ENCODE results near the gene SLC16A3. TPM values are rescaled to one million over a fixed set of nuclear protein-coding genes. Genes with fewer than 3 reads are reported as not detected.

Gene SLC16A3
- total and polyA plus RNA-seq, 2 experiments from 2014 or later, result 3.5 to 10.6 TPM

- DNase-seq (ENCODE audit: low spot score) (no peak), ATAC-seq (no peak)
- H3K4me3 ChIP-seq, result no peak overlapping the region
- 0 out of 2 replicates have a peak, but pooled peaks cover 3% of the 10 kb centered on the region for H3F3A ChIP-seq (replicated peaks; ENCODE audit: low read depth)
- Mint-ChIP-seq H3K36me3 (ENCODE audit: low read depth) (no peaks in the 10 kb centered on the region; the same call in 2 of the 3 replicates), H3K27ac (no peak overlapping the region), H3K9me3 (no peaks in the 10 kb centered on the region; the same call in 2 of the 3 replicates), H3K4me1 (peaks cover 5% of the 10 kb centered on the region; the same call in 1 of the 3 replicates), H3K4me3 (no peak overlapping the region), H3K27me3 (ENCODE audit: insufficient read depth, low read depth, poor library complexity) (peaks cover 7% of the 10 kb centered on the region)
- no peaks in the 10 kb centered on the region for H3K4me1 ChIP-seq (ENCODE audit: insufficient read depth)
- TF ChIP-seq ZNF331 (CRISPR knock-in tag; IDR thresholded peaks at IDR 0.05; ENCODE audit: low read depth) (no peak), NANOG (IDR thresholded peaks at IDR 0.05; ENCODE audit: borderline replicate concordance) (no peak), EZH2phosphoT487 (IDR thresholded peaks at IDR 0.05; ENCODE audit: unreplicated experiment) (no peak), CTCF (conservative IDR thresholded peaks at IDR 0.05; ENCODE audit: low read depth in 2 of 2) (no peak)
- H3K27me3 ChIP-seq (ENCODE audit: insufficient read depth), result no peaks in the 10 kb centered on the region
- H3K9me2 ChIP-seq (ENCODE audit: insufficient read depth), result no peaks in the 10 kb centered on the region
- no peaks in the 10 kb centered on the region for H3K79me2 ChIP-seq (replicated peaks; ENCODE audit: insufficient read depth)
- no peaks in the 10 kb centered on the region for H3K36me3 ChIP-seq (ENCODE audit: insufficient read depth)
- no peaks in the 10 kb centered on the region for H4K20me1 ChIP-seq (replicated peaks; ENCODE audit: insufficient read depth)
- H2AFZ ChIP-seq, result 0 out of 2 replicates have a peak overlapping the region, but pooled peaks have one; percentile 69
- no peak overlapping the region for H3K4me2 ChIP-seq
- H3K27ac ChIP-seq (ENCODE audit: low read depth), result no peak overlapping the region
Observed at GRCh38 chr17:82285141-82285540, 56.3 kb downstream of the SLC16A3 start.

GRCh38 chr17:82287013-82287867 lies 58.4 kb downstream of the SLC16A3 start:
- peaks cover 5% of the 10 kb centered on the region; the same call in 1 of the 3 replicates for H3K4me1 Mint-ChIP-seq
- H3K27me3 Mint-ChIP-seq (ENCODE audit: insufficient read depth, low read depth, poor library complexity), result peaks cover 4% of the 10 kb centered on the region
- H3K36me3 ChIP-seq (ENCODE audit: insufficient read depth), result no peaks in the 10 kb centered on the region
- DNase-seq (ENCODE audit: low spot score), result no peak
- no peak overlapping the region for H3K4me3 Mint-ChIP-seq
- ATAC-seq, result no peak
- no peaks in the 10 kb centered on the region; the same call in 2 of the 3 replicates for H3K36me3 Mint-ChIP-seq (ENCODE audit: low read depth)
- no peak overlapping the region for H3K4me3 ChIP-seq
- TF ChIP-seq JUNB (IDR thresholded peaks at IDR 0.05; ENCODE audit: unreplicated experiment) (no peak), ZNF331 (CRISPR knock-in tag; IDR thresholded peaks at IDR 0.05; ENCODE audit: low read depth) (no peak), ZNF114 (CRISPR knock-in tag; IDR thresholded peaks at IDR 0.05) (no peak), POLR2AphosphoS5 (IDR thresholded peaks at IDR 0.05; ENCODE audit: low read depth) (no peak), STAT1 (IDR thresholded peaks at IDR 0.05; ENCODE audit: unreplicated experiment) (no peak), ETS1 (IDR thresholded peaks at IDR 0.05) (no peak)
- H3K9me2 ChIP-seq (ENCODE audit: insufficient read depth), result no peaks in the 10 kb centered on the region
- H3K4me2 ChIP-seq, result no peak overlapping the region
- 0 out of 2 replicates have a peak, but pooled peaks cover 3% of the 10 kb centered on the region for H3K79me2 ChIP-seq (replicated peaks; ENCODE audit: insufficient read depth)
- H3K9me3 Mint-ChIP-seq, result no peaks in the 10 kb centered on the region; the same call in 2 of the 3 replicates
- H3K27ac ChIP-seq (ENCODE audit: low read depth), result no peak overlapping the region
- no peak overlapping the region for H2AFZ ChIP-seq
- H3K27me3 ChIP-seq (ENCODE audit: insufficient read depth), result no peaks in the 10 kb centered on the region
- H3K4me1 ChIP-seq (ENCODE audit: insufficient read depth), result no peaks in the 10 kb centered on the region
- H4K20me1 ChIP-seq (replicated peaks; ENCODE audit: insufficient read depth), result no peaks in the 10 kb centered on the region
- H3K27ac Mint-ChIP-seq, result no peak overlapping the region
- H3F3A ChIP-seq (replicated peaks; ENCODE audit: low read depth), result peaks cover 7% of the 10 kb centered on the region; the same call in 1 of the 2 replicates

All from GM23338 (cell line).